ENCODE results near the gene NDUFA11.

NDUFA11 gene

DNA sequence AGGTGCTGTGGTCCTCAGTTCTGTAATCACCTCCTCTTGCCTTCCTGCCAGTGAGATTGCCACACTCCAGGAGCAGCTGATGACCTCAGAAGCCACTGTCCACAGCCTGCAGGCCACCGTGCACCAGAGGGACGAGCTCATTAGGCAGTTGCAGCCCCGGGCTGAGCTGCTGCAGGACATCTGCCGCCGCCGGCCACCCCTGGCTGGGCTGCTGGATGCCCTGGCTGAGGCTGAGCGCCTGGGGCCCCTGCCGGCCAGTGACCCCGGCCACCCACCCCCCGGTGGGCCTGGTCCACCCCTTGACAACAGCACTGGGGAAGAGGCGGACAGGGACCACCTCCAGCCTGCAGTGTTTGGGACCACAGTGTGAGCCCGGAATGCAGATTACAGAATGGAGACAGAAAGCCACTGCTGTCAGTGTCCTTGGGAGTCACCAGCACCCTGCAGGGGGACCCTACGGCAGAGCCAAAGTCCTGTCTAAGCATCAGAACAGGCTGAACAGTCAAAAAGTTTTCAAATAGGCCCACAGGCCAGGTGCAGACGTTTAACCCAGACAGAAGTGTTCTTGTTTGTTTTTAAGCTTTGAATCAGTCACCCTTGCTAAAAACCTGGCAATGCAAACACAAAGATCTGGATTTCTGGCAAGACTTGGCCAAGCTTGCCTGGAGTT, 5.3 kb upstream of the NDUFA11 start:
- DNase-seq (ENCODE audit: low read depth in 1 of 2, low spot score in 1 of 2) = no peak

GRCh38 chr19:5907241-5907640, 3.7 kb upstream of the NDUFA11 start:
- no peak for DNase-seq (ENCODE audit: low read depth in 1 of 2, low spot score in 1 of 2)

GRCh38 chr19:5905114-5905778, 1.7 kb upstream of the NDUFA11 start:
- DNase-seq (ENCODE audit: low read depth in 1 of 2, low spot score in 1 of 2) = no peak

GRCh38 chr19:5904352-5905113, 943 bp upstream of the NDUFA11 start, which contains the start of gene VMAC:
Gene VMAC, plus strand, starts transcription at chr19:5904872. Its CDS starts 19 bp downstream, at chr19:5904891.
- DNase-seq (ENCODE audit: low read depth in 1 of 2, low spot score in 1 of 2) = peak; percentile 99 to 100

- DNase-seq (ENCODE audit: low read depth in 1 of 2, low spot score in 1 of 2) = no peak
Observed at GRCh38 chr19:5903056-5903623, 450 bp downstream of the NDUFA11 start.

DNA sequence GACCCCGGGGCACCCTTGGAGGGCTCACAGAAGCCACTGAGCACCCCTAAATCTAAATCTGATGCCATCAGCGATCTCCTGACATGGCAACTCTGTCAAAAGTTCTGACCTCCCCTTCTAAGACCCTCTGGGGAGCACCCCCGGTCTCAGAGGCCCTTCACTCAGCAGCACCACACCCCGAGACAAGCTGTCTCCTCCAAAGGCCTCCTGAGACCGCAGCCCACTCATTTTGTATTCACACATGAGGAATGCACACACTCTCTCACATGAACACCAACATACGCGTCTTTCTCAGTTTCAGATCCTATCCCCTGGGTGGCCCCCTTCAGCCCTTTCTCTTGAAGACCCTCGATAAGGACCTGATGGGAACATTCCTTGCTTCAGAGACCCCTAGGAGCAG, 2.6 kb downstream of the NDUFA11 start:
- DNase-seq (ENCODE audit: low read depth in 1 of 2, low spot score in 1 of 2) = no peak

DNA sequence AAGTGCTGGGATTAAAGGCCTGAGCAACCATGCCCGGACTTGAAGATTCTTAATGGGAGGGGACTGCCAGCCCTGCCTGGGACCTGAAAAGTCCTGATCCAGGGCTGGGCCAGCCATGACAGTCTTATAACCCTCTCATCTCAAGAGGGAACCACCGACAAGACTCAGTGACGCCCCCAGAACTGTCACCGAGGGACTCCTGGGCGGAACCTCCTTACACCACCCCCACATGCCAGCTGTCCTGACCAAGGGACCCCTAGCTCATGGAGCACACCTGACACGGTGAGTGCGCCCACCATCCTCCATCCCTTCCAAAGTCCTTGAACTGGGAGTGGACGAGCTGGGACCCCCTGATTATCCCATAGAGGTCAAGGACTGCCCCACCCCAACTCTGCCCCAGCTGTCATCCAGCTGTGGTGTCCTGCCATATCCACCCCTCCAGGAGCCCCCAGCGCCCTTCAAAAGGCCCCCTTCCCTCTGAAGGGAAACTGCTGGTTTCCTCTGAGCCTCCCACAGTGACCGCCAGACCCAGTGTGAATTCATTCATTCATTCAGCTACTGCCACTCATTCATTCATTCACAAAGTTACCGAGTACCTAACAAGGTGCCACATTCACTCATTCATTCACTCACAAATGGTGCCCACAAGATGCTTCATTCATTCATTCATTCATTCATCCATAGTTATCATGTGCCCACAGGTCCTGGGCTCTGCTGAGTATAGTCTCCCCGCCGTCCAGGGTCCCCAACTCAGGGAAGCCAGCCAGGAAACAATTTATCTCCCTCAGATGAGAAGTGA, 3.7 kb downstream of the NDUFA11 start:
- DNase-seq (ENCODE audit: low read depth in 1 of 2, low spot score in 1 of 2) = no peak

DNA sequence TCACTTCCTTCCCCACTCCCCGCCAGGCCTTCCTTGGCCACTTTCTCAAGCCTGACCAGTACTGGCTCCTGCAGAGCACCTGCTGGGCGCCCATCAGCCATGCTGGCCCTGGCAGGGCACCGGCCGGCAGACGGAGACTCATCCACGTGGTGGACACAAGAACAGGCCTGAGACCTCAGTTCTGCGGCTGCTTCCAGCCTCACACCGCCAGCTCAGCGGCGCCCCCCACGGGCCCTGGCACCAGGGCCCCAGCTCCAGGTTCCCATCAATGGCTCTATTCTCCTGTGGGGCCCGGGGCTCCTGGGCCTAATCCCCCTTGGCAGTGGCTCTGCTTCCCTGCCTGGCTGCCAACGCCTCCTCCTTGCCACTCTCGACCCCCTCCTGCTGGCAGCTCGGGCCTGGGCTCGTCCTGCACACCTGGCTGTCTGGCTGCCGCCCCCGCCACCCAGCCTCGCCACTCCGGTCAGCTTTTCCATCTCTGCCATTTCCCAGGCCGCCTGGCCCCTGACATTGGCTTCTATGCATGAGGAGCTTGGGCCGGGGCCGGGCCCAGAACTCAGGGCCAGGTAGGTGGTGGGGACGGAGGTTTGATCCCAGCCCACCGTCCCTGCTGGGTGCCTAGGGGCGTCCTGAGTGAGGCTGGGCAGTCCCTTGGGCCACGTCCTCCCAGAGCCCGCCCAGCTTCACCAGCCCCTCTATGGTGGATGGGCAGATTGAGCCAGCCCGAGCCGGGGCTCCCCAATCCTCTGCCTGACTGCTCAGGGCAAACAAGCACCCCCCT, 6.2 kb downstream of the NDUFA11 start:
- no peak for DNase-seq (ENCODE audit: low read depth in 1 of 2, low spot score in 1 of 2)

- DNase-seq (ENCODE audit: low read depth in 1 of 2, low spot score in 1 of 2) = no peak
Observed at GRCh38 chr19:5896365-5897076, 7.1 kb downstream of the NDUFA11 start.

DNA sequence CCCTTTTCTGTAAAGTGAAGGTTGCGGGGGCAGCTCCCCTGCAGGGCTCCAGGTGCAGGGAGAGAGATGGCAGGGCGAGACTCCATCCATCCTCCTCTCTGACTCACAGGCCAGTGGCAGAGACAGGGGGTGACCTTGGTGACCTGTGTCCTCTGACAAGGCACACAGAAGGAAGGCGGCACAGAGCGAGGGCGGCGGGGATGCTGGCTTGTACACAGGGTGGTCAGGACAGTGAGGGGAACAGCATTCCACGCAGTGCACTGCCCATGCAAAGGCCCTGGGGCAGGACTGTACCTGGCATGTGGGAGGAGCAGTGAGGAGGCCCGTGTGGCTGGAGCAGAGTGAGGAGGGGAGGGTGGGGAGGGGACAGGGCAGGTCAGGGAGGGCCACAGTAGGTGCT, 7.7 kb downstream of the NDUFA11 start:
- DNase-seq (ENCODE audit: low read depth in 1 of 2, low spot score in 1 of 2) = no peak

- DNase-seq (ENCODE audit: low read depth in 1 of 2, low spot score in 1 of 2) = no peak
Observed at GRCh38 chr19:5895409-5895808, 8.2 kb downstream of the NDUFA11 start.

- no peak for DNase-seq (ENCODE audit: low read depth in 1 of 2, low spot score in 1 of 2)
Observed at GRCh38 chr19:5894704-5895349, 8.8 kb downstream of the NDUFA11 start.

GRCh38 chr19:5893907-5894703, 9.5 kb downstream of the NDUFA11 start:
- DNase-seq (ENCODE audit: low read depth in 1 of 2, low spot score in 1 of 2) = no peak

- no peak for DNase-seq (ENCODE audit: low read depth in 1 of 2, low spot score in 1 of 2)
Observed at GRCh38 chr19:5893296-5893903, 10.2 kb downstream of the NDUFA11 start.

GRCh38 chr19:5892772-5893275, 10.8 kb downstream of the NDUFA11 start:
- no peak for DNase-seq (ENCODE audit: low read depth in 1 of 2, low spot score in 1 of 2)

DNA sequence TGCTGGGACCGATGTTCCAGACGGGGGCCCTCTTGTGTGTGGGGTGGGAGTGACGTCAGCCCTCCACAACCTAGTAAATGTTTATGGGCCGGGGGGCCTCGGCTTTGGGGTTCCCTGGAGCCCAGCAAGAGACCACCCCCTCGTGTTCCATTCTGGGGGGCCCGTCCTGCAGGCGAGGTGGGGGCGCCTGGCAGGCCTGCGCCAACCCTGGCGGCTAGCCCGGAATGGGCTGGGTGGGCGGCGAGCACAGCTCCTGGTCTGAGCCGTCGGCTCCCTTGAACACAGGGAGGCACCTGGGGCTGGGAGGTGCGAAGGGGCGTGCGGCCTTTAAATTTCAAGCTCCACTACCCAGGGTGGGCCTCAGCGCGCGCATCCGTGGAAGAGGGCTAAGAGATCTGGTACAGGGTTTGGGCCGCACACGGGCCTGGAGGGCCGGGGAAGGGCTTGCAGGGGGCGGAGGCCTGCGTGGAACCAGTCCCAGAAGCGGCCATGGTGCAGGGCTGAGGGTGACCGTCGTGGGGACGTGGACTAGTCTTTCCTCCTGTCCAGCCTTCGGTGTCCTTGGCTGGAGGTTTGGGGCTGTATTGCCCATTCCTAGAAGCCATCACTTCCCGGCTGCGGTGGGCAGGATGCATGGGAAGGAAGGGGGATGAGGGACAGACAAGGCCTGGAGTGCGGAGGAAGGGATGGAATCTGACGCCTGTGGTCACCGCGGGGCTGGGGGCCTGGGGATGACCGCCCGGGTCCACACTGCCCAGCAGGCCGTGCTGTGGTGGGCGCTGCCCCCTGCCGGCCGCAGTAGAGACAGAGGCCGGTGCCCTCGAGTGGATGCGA, 11.4 kb downstream of the NDUFA11 start:
- no peak for DNase-seq (ENCODE audit: low read depth in 1 of 2, low spot score in 1 of 2)

DNA sequence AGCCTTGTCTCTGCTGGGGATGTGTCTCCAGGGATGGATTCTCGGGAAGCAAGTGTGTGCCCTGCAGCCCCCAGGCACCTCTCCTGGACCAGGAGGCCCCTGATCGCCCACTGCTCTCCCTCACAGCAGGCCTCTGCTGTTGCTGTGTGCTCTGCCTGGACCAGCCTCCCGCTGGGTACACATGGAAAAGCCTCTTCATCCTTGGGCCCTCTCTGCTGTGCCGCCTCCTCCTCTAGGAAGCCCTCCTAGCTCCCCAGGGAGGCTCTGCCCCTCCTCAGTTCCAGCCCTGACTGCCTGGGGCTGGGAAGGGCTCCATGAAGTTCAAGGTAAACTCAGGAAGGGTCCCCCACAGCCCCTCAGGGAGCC, 12.0 kb downstream of the NDUFA11 start:
- no peak for DNase-seq (ENCODE audit: low read depth in 1 of 2, low spot score in 1 of 2)

Data from stimulated activated CD4-positive, alpha-beta T cell treated with anti-CD3 and anti-CD28 coated beads, Interleukin-15, amount 100 ng/mL, for 1 hour (primary cell).